ENCODE data around the gene SCGB1D1. TPM values are rescaled to one million over a fixed set of nuclear protein-coding genes. Genes with fewer than 3 reads are reported as not detected.

Gene SCGB1D1
- total RNA-seq, 4 donors from 2014 or later: not detected

GRCh38 chr11:62236187-62236586 lies 46.2 kb downstream of the SCGB1D1 start:
- in situ Hi-C loops (cut with MboI; ENCODE audit: low pct_ligation_motif_present in 1 of 4, low pct_unique_long_range_greater_than_20kb in 1 of 4, low sequenced_read_pairs in 3 of 4): no loop called here

GRCh38 chr11:62237499-62237898 lies 47.5 kb downstream of the SCGB1D1 start:
- H3K9me3 ChIP-seq: no peaks in the 10 kb centered on the region
- H3K27ac ChIP-seq: no peak overlapping the region
- in situ Hi-C loops (cut with MboI; ENCODE audit: low pct_ligation_motif_present in 1 of 4, low pct_unique_long_range_greater_than_20kb in 1 of 4, low sequenced_read_pairs in 3 of 4) (no loop called here), intact Hi-C loops (cut with DNase I; ENCODE audit: low total_unique reads) (no loop called here)
- 50 to 69% methylated on average over 2 to 4 of the region's 4 CpGs for WGBS, 2 donors (ENCODE audit: low coverage in 1 of 2)
- peaks cover 24% of the 10 kb centered on the region for H3K27me3 ChIP-seq
- no peak overlapping the region for H3K4me3 ChIP-seq
- TF ChIP-seq CTCF (IDR thresholded peaks at IDR 0.05): no peak
- no peak for TF ChIP-seq EP300 (IDR thresholded peaks at IDR 0.05; ENCODE audit: low read depth)
- no peak for TF ChIP-seq POLR2A (IDR thresholded peaks at IDR 0.05)
- TF ChIP-seq POLR2AphosphoS5 (IDR thresholded peaks at IDR 0.05): no peak
- DNase-seq: no peak
- no peaks in the 10 kb centered on the region for H3K4me1 ChIP-seq
- no peaks in the 10 kb centered on the region for H3K36me3 ChIP-seq

More at GRCh38 chr11:62236187-62236586, 46.2 kb downstream of the SCGB1D1 start:
- no peak for DNase-seq
- no peaks in the 10 kb centered on the region for H3K4me1 ChIP-seq
- peaks cover 20% of the 10 kb centered on the region for H3K27me3 ChIP-seq
- no peak overlapping the region for H3K4me3 ChIP-seq
- intact Hi-C loops (cut with DNase I; ENCODE audit: low total_unique reads): no loop called here
- H3K36me3 ChIP-seq: no peaks in the 10 kb centered on the region
- no peak overlapping the region for H3K27ac ChIP-seq
- no peaks in the 10 kb centered on the region for H3K9me3 ChIP-seq
- TF ChIP-seq POLR2A (IDR thresholded peaks at IDR 0.05) (no peak), POLR2AphosphoS5 (IDR thresholded peaks at IDR 0.05) (no peak), EP300 (IDR thresholded peaks at IDR 0.05; ENCODE audit: low read depth) (no peak), CTCF (IDR thresholded peaks at IDR 0.05) (no peak)
- 75 to 79% methylated on average over 2 of the region's 2 CpGs for WGBS, 2 donors (ENCODE audit: low coverage in 1 of 2)

- WGBS, 2 donors (ENCODE audit: low coverage in 1 of 2): 59 to 78% methylated on average over 3 to 4 of the region's 4 CpGs
- no peak overlapping the region for H3K4me3 ChIP-seq
These were observed 48.1 kb downstream of the SCGB1D1 start for GRCh38 chr11:62238151-62238550.

GRCh38 chr11:62241095-62241494 lies 51.1 kb downstream of the SCGB1D1 start:
- TF ChIP-seq POLR2AphosphoS5 (IDR thresholded peaks at IDR 0.05) (no peak), POLR2A (IDR thresholded peaks at IDR 0.05) (no peak), CTCF (IDR thresholded peaks at IDR 0.05) (no peak), EP300 (IDR thresholded peaks at IDR 0.05; ENCODE audit: low read depth) (no peak)
- WGBS, 2 donors (ENCODE audit: low coverage in 1 of 2): 89% methylated on average over 3 of the region's 3 CpGs; no CpG with 5 or more reads in 1 of the 2 donors
- Histone ChIP-seq H3K4me1 (no peaks in the 10 kb centered on the region), H3K27me3 (peaks cover 27% of the 10 kb centered on the region), H3K9me3 (no peaks in the 10 kb centered on the region), H3K36me3 (no peaks in the 10 kb centered on the region), H3K4me3 (no peak overlapping the region), H3K27ac (no peak overlapping the region)
- DNase-seq: no peak
- in situ Hi-C loops (cut with MboI; ENCODE audit: low pct_ligation_motif_present in 1 of 4, low pct_unique_long_range_greater_than_20kb in 1 of 4, low sequenced_read_pairs in 3 of 4): no loop called here
- intact Hi-C loops (cut with DNase I; ENCODE audit: low total_unique reads): no loop called here

More at GRCh38 chr11:62238151-62238550, 48.1 kb downstream of the SCGB1D1 start:
- Histone ChIP-seq H3K27me3 (peaks cover 30% of the 10 kb centered on the region), H3K27ac (no peak overlapping the region), H3K4me1 (no peaks in the 10 kb centered on the region), H3K36me3 (no peaks in the 10 kb centered on the region), H3K9me3 (no peaks in the 10 kb centered on the region)
- intact Hi-C loops (cut with DNase I; ENCODE audit: low total_unique reads): no loop called here
- no peak for DNase-seq
- TF ChIP-seq POLR2AphosphoS5 (IDR thresholded peaks at IDR 0.05): no peak
- TF ChIP-seq POLR2A (IDR thresholded peaks at IDR 0.05): no peak
- TF ChIP-seq CTCF (IDR thresholded peaks at IDR 0.05): no peak
- TF ChIP-seq EP300 (IDR thresholded peaks at IDR 0.05; ENCODE audit: low read depth): no peak
- in situ Hi-C loops (cut with MboI; ENCODE audit: low pct_ligation_motif_present in 1 of 4, low pct_unique_long_range_greater_than_20kb in 1 of 4, low sequenced_read_pairs in 3 of 4): no loop called here
